Stomach (tissue), 4 donors: ENCODE data around the gene TNFSF8.

Source experiments
- POLR2AphosphoS5 ChIP-seq, 3 donors: sonication (generic); formaldehyde crosslinking; IDR thresholded peaks; one replicate each; pipeline ENCODE4 v1.6.1; 2016; ENCODE audit warnings: antibody characterized with exemption in 3 of 3
- TF ChIP-seq, protein P1 (sequence below), 7 experiments: fragments of 450-650 bp in 4 of 7; fragments of 200-600 bp in 3 of 7; sonication (generic) in 3 of 7; IDR thresholded peaks; one replicate each; pipeline ENCODE4 v1.5.1; 2016 to 2019; ENCODE audit warnings: antibody characterized with exemption in 7 of 7, control low read depth in 2 of 7, mild to moderate bottlenecking in 1 of 7

DNA sequence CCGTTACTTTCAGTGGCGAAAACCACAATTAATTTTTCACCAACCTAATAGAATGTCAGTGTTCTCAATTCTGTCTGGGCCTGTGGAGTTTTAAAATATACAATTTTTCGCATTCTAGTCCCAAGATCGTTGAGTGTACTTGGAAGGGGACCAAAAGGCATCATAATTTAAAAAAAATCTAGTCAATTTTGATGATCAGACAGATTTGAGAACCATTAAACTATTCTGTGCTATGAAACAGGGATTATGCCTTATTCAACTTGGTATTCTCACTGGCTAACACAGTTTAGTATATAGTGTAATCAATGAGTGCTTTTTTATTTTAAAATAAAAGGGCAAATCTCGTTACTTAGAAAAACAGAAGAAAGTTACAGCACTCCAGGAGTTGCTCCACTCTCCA, 63.1 kb downstream of the TNFSF8 start:
- TF ChIP-seq, protein P1, sequence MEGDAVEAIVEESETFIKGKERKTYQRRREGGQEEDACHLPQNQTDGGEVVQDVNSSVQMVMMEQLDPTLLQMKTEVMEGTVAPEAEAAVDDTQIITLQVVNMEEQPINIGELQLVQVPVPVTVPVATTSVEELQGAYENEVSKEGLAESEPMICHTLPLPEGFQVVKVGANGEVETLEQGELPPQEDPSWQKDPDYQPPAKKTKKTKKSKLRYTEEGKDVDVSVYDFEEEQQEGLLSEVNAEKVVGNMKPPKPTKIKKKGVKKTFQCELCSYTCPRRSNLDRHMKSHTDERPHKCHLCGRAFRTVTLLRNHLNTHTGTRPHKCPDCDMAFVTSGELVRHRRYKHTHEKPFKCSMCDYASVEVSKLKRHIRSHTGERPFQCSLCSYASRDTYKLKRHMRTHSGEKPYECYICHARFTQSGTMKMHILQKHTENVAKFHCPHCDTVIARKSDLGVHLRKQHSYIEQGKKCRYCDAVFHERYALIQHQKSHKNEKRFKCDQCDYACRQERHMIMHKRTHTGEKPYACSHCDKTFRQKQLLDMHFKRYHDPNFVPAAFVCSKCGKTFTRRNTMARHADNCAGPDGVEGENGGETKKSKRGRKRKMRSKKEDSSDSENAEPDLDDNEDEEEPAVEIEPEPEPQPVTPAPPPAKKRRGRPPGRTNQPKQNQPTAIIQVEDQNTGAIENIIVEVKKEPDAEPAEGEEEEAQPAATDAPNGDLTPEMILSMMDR (IDR thresholded peaks at IDR 0.05), result no peak
- no peak for TF ChIP-seq POLR2AphosphoS5 (IDR thresholded peaks at IDR 0.05)
